Measurements from ENCODE around the gene UGT1A10. TPM values are rescaled to one million over a fixed set of nuclear protein-coding genes. Genes with fewer than 3 reads are reported as not detected.

UGT1A10 gene
- total and polyA plus RNA-seq, 5 donors = not detected

DNA sequence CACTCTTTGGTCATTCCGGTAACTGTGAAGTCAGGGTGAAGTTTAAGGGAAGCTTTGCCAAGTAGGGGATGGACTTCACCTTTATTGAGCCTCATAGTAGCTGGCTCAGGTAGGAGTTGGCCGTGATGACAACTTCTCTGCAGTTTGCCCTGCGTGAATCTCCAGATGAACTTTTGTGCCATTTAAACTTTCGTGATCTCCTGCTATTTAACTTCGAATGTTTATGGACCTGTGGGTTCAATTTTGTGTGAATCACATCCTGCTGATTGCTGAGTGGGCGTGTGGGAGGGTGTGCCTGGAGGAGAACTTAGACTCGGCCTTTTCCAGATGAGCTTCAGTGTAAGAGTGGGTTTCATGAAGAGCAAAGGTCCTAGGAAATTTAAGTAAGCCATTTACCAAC, 128.0 kb downstream of the UGT1A10 start:
- Histone ChIP-seq H3K27me3 (ENCODE audit: control insufficient read depth, insufficient read depth) (no peaks in the 10 kb centered on the region), H3K27ac (ENCODE audit: low read length) (no peak overlapping the region), H3K4me3 (ENCODE audit: low read length) (no peak overlapping the region), H3K4me1 (ENCODE audit: control insufficient read depth, insufficient read depth, low read length) (no peaks in the 10 kb centered on the region), H3K9me3 (ENCODE audit: control insufficient read depth, low read length) (no peaks in the 10 kb centered on the region)
- intact Hi-C loops (cut with DNase I) = no loop called here
- ATAC-seq (no peak), DNase-seq (no peak)
- 63% methylated on average over 7 of the region's 7 CpGs for WGBS

DNA sequence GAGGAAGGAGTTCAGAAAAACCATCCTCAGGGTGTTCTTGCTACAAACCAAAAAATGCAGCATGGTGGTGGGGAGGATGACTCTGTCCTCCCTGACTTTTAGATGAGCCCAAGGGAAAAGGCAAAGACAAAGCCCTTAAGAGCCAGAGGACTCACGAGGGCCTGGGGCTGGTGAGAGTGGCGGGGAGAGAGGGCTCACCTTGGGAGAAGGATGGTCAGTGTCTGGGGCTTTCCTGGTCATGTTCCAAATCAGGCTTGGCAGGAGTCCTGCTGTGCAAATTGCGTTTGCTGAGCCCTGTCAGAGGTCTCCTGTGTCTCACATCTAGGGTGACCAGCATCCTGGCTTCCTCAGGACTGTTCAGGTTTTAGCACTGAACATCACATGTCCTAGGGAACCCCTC, 128.5 kb downstream of the UGT1A10 start:
- intact Hi-C loops (cut with DNase I) = no loop called here
- no peaks in the 10 kb centered on the region for H3K27me3 ChIP-seq (ENCODE audit: control insufficient read depth, insufficient read depth)
- H3K27ac ChIP-seq (ENCODE audit: low read length) = no peak overlapping the region
- 56% methylated on average over 3 of the region's 3 CpGs for WGBS
- ATAC-seq (no peak), DNase-seq (no peak)
- H3K4me1 ChIP-seq (ENCODE audit: control insufficient read depth, insufficient read depth, low read length) = no peaks in the 10 kb centered on the region
- H3K4me3 ChIP-seq (ENCODE audit: low read length) = no peak overlapping the region
- no peaks in the 10 kb centered on the region for H3K9me3 ChIP-seq (ENCODE audit: control insufficient read depth, low read length)

DNA sequence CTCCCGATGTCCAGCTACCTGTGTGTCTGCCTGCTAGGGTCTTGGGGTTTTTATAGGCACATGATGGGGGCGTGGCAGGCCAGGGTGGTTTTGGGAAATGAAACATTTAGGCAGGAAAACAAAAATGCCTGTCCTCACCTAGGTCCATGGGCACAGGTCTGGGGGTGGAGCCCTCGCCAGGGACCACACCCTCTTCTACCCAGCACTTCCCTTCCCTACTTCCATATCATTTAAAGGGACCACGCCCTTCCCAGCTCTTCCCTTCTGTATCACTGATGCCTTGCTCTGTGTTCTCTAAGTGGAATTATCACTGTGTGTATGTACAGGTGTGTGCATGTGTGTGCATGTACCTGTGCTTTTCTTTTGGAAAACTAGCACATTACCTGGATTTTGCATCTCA, 130.2 kb downstream of the UGT1A10 start:
- 74% methylated on average over 4 of the region's 4 CpGs for WGBS
- H3K4me3 ChIP-seq (ENCODE audit: low read length) = no peak overlapping the region
- H3K9me3 ChIP-seq (ENCODE audit: control insufficient read depth, low read length) = no peaks in the 10 kb centered on the region
- H3K4me1 ChIP-seq (ENCODE audit: control insufficient read depth, insufficient read depth, low read length) = no peaks in the 10 kb centered on the region
- intact Hi-C loops (cut with DNase I) = no loop called here
- no peak overlapping the region for H3K27ac ChIP-seq (ENCODE audit: low read length)
- no peak for ATAC-seq
- DNase-seq = no peak
- H3K27me3 ChIP-seq (ENCODE audit: control insufficient read depth, insufficient read depth) = no peaks in the 10 kb centered on the region

DNA sequence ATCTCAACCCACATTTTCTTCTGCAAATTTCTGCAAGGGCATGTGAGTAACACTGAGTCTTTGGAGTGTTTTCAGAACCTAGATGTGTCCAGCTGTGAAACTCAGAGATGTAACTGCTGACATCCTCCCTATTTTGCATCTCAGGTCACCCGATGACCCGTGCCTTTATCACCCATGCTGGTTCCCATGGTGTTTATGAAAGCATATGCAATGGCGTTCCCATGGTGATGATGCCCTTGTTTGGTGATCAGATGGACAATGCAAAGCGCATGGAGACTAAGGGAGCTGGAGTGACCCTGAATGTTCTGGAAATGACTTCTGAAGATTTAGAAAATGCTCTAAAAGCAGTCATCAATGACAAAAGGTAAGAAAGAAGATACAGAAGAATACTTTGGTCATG, 131.8 kb downstream of the UGT1A10 start:
- H3K9me3 ChIP-seq (ENCODE audit: control insufficient read depth, low read length) = no peaks in the 10 kb centered on the region
- H3K27me3 ChIP-seq (ENCODE audit: control insufficient read depth, insufficient read depth) = no peaks in the 10 kb centered on the region
- no peaks in the 10 kb centered on the region for H3K4me1 ChIP-seq (ENCODE audit: control insufficient read depth, insufficient read depth, low read length)
- DNase-seq = no peak
- WGBS = 72% methylated on average over 4 of the region's 4 CpGs
- H3K4me3 ChIP-seq (ENCODE audit: low read length) = no peak overlapping the region
- ATAC-seq = no peak
- intact Hi-C loops (cut with DNase I) = no loop called here
- H3K27ac ChIP-seq (ENCODE audit: low read length) = no peak overlapping the region

DNA sequence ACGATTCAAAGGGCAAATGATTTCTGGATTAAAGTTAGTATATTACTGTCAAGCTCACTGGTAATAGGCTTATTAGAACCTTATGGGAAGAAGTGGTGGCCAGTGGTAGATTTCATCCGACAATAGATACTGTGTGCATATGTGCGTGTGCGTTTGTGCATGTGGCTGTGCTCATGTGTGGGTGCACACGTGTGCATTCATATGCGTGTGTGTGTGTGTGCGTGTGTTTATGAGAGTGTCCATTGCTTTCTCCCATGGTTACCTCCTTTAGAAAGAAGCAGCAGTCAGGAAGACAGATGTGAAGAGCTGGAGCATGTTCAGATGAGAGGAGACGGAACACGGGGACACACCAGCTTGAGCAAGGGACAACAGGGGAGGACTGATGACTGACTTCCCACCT, 133.0 kb downstream of the UGT1A10 start:
- no peak overlapping the region for H3K4me3 ChIP-seq (ENCODE audit: low read length)
- WGBS = 93% methylated on average over 9 of the region's 9 CpGs
- H3K4me1 ChIP-seq (ENCODE audit: control insufficient read depth, insufficient read depth, low read length) = no peaks in the 10 kb centered on the region
- H3K27me3 ChIP-seq (ENCODE audit: control insufficient read depth, insufficient read depth) = no peaks in the 10 kb centered on the region
- H3K27ac ChIP-seq (ENCODE audit: low read length) = no peak overlapping the region
- intact Hi-C loops (cut with DNase I) = no loop called here
- DNase-seq (no peak), ATAC-seq (no peak)
- no peaks in the 10 kb centered on the region for H3K9me3 ChIP-seq (ENCODE audit: control insufficient read depth, low read length)

DNA sequence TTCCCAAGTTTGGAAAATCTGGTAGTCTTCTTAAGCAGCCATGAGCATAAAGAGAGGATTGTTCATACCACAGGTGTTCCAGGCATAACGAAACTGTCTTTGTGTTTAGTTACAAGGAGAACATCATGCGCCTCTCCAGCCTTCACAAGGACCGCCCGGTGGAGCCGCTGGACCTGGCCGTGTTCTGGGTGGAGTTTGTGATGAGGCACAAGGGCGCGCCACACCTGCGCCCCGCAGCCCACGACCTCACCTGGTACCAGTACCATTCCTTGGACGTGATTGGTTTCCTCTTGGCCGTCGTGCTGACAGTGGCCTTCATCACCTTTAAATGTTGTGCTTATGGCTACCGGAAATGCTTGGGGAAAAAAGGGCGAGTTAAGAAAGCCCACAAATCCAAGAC, 135.9 kb downstream of the UGT1A10 start:
- Histone ChIP-seq H3K27ac (ENCODE audit: low read length) (no peak overlapping the region), H3K27me3 (ENCODE audit: control insufficient read depth, insufficient read depth) (no peaks in the 10 kb centered on the region), H3K9me3 (ENCODE audit: control insufficient read depth, low read length) (no peaks in the 10 kb centered on the region), H3K4me1 (ENCODE audit: control insufficient read depth, insufficient read depth, low read length) (no peaks in the 10 kb centered on the region), H3K4me3 (ENCODE audit: low read length) (no peak overlapping the region)
- DNase-seq (no peak), ATAC-seq (no peak)
- 88% methylated on average over 16 of the region's 16 CpGs for WGBS
- intact Hi-C loops (cut with DNase I) = no loop called here

DNA sequence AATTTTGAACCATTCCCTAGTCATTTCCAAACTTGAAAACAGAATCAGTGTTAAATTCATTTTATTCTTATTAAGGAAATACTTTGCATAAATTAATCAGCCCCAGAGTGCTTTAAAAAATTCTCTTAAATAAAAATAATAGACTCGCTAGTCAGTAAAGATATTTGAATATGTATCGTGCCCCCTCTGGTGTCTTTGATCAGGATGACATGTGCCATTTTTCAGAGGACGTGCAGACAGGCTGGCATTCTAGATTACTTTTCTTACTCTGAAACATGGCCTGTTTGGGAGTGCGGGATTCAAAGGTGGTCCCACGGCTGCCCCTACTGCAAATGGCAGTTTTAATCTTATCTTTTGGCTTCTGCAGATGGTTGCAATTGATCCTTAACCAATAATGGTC, 136.3 kb downstream of the UGT1A10 start:
- Histone ChIP-seq H3K27ac (ENCODE audit: low read length) (no peak overlapping the region), H3K4me1 (ENCODE audit: control insufficient read depth, insufficient read depth, low read length) (no peaks in the 10 kb centered on the region), H3K9me3 (ENCODE audit: control insufficient read depth, low read length) (no peaks in the 10 kb centered on the region), H3K27me3 (ENCODE audit: control insufficient read depth, insufficient read depth) (no peaks in the 10 kb centered on the region), H3K4me3 (ENCODE audit: low read length) (no peak overlapping the region)
- intact Hi-C loops (cut with DNase I) = no loop called here
- DNase-seq (no peak), ATAC-seq (no peak)
- 52% methylated on average over 5 of the region's 5 CpGs for WGBS

DNA sequence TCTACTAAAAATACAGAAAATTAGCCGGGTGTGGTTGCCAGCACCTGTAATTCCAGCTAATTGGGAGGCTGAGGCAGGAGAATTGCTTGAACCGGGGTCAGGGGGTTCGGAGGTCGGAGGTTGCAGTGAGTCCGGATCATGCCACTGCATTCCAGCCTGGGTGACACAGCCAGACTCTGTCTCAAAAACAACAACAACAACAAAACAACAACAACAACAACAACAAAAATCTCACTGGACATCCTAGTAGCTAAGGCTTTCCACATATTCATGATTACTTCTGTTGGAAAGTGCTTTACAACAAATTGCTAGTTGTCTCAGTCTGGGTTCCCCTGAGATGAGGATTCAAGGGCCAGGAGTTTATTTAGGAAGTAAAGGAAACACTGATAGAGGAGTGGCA, 137.6 kb downstream of the UGT1A10 start:
- no peaks in the 10 kb centered on the region for H3K9me3 ChIP-seq (ENCODE audit: control insufficient read depth, low read length)
- H3K27me3 ChIP-seq (ENCODE audit: control insufficient read depth, insufficient read depth) = no peaks in the 10 kb centered on the region
- 92% methylated on average over 5 of the region's 5 CpGs for WGBS
- no peak for DNase-seq
- H3K27ac ChIP-seq (ENCODE audit: low read length) = no peak overlapping the region
- H3K4me1 ChIP-seq (ENCODE audit: control insufficient read depth, insufficient read depth, low read length) = no peaks in the 10 kb centered on the region
- H3K4me3 ChIP-seq (ENCODE audit: low read length) = no peak overlapping the region
- no peak for ATAC-seq
- intact Hi-C loops (cut with DNase I) = no loop called here

DNA sequence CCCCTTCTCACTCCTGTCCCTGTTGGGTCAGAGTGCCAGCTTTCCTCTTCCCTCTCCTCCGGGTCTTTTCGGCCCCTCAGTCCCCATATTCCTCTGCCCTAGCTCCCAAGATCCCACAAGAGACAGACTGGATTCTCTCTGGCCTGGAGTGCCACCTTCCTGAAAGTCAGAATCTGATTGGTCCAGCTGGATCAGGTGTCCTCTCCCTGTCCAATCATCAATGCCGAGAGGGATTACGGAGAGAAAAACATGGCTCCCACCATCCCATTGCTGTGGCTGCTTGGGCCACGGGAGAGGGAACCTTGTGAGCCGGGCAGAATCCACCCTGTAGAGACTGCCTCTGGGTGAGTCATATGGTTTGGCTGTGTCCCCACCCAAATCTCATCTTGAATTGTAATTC, 139.2 kb downstream of the UGT1A10 start:
- intact Hi-C loops (cut with DNase I) = no loop called here
- Histone ChIP-seq H3K9me3 (ENCODE audit: control insufficient read depth, low read length) (no peaks in the 10 kb centered on the region), H3K27ac (ENCODE audit: low read length) (no peak overlapping the region), H3K4me1 (ENCODE audit: control insufficient read depth, insufficient read depth, low read length) (no peaks in the 10 kb centered on the region), H3K4me3 (ENCODE audit: low read length) (no peak overlapping the region), H3K27me3 (ENCODE audit: control insufficient read depth, insufficient read depth) (no peaks in the 10 kb centered on the region)
- ATAC-seq (no peak), DNase-seq (no peak)
- 91% methylated on average over 6 of the region's 6 CpGs for WGBS

DNA sequence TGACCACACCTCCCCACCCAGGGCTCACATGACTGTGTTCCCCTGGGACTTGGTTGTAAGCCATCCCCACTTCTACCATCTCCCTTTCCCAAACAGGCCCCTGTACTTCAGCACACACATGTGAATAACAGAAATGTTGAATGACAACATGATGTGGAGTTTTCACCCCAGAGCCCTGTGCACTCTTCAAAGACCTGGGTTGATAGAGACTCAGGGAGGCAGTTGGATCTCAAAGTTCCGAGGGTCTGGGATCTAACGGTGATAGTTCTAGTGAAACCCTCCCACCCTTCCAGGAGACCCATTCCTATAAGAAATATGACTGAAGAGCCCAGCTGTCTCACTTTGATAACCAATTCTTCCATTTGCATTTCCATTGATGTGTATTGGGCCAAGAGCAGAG, 141.8 kb downstream of the UGT1A10 start, which contains the start of gene MROH2A:
Gene MROH2A (plus strand): TSS at position 301 of the 400 bp plus-strand sequence. CDS start 1,029 bp downstream, outside the sequence.
- intact Hi-C loops (cut with DNase I) = no loop called here
- 79% methylated on average over 2 of the region's 2 CpGs for WGBS
- no peaks in the 10 kb centered on the region for H3K4me1 ChIP-seq (ENCODE audit: control insufficient read depth, insufficient read depth, low read length)
- no peak for DNase-seq
- H3K27me3 ChIP-seq (ENCODE audit: control insufficient read depth, insufficient read depth) = no peaks in the 10 kb centered on the region
- no peak within 1 kb of the TSS for H3K4me3 ChIP-seq (ENCODE audit: low read length)
- no peak within 1 kb of the TSS for H3K27ac ChIP-seq (ENCODE audit: low read length)
- no peaks in the 10 kb centered on the region for H3K9me3 ChIP-seq (ENCODE audit: control insufficient read depth, low read length)
- no peak for ATAC-seq

DNA sequence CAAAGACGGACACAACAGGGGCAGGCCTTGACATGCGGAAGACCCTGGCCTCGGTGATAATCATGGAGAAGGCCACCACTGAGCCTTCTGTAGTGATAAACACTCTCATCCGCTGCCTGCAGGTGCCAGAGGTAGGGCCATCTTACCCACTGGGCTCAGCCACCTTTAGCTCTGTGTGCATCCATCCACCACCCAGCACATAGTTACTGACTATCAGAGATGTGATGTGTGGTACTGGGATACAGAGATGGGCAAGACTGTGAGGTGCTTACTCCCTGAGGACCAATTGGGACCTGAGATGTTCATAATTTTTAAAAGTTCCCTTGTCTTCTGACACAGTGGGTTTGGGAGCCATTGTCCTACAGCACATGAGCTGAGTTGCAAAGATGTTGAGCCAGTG, 143.5 kb downstream of the UGT1A10 start:
- intact Hi-C loops (cut with DNase I) = no loop called here
- Histone ChIP-seq H3K27me3 (ENCODE audit: control insufficient read depth, insufficient read depth) (no peaks in the 10 kb centered on the region), H3K9me3 (ENCODE audit: control insufficient read depth, low read length) (no peaks in the 10 kb centered on the region), H3K4me3 (ENCODE audit: low read length) (no peak overlapping the region), H3K27ac (ENCODE audit: low read length) (no peak overlapping the region), H3K4me1 (ENCODE audit: control insufficient read depth, insufficient read depth, low read length) (no peaks in the 10 kb centered on the region)
- DNase-seq (no peak), ATAC-seq (no peak)
- 85% methylated on average over 4 of the region's 4 CpGs for WGBS

DNA sequence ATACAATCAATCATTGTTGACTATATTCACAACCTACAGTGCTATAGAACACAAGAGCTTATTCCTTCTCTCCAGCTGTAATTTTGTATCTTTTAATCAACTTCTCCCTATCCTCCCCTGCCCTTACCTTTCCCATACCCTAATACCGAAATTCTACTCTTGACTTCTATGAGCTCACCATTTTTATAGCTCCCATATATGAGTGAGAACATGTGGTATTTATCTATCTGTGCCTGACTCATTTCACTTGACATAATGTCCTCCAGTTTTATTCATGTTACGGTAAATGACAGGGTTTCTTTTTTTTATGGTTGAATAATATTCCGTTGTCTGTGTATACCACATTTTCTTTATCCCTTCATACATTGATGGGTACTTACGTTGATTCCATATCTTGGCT, 144.5 kb downstream of the UGT1A10 start:
- intact Hi-C loops (cut with DNase I) = no loop called here

More for the DNA sequence above, 144.5 kb downstream of the UGT1A10 start:
- Histone ChIP-seq H3K9me3 (ENCODE audit: control insufficient read depth, low read length) (no peaks in the 10 kb centered on the region), H3K27me3 (ENCODE audit: control insufficient read depth, insufficient read depth) (no peaks in the 10 kb centered on the region), H3K27ac (ENCODE audit: low read length) (no peak overlapping the region), H3K4me1 (ENCODE audit: control insufficient read depth, insufficient read depth, low read length) (no peaks in the 10 kb centered on the region), H3K4me3 (ENCODE audit: low read length) (no peak overlapping the region)
- WGBS = 83% methylated on average over 4 of the region's 4 CpGs
- ATAC-seq (no peak), DNase-seq (no peak)
